ENCODE measurements around the gene MAP3K14.

Gene MAP3K14

DNA sequence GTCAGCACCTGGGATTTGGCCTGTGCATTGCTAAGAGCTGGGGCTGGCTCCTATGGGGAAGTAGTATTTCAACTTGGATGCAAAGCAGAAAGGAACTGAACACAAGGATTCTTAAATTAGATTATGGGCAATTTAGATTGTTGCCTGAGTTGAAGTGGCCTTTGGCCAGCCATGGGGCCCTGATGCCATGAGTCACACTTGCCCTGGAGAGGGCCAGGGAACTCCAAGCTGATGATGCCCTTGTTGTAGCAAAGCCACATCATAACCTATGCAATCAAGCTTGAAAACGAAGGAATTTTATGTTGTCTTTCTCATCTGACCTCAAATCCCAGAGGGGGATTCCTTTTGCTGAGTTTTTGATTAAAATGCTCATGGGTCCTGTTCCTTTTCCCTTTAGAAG, 51.0 kb downstream of the MAP3K14 start:
- Histone ChIP-seq H3K23ac (ENCODE audit: low read length) (no peak overlapping the region), H3K27ac (ENCODE audit: low read depth, low read length) (no peak overlapping the region), H3K79me2 (ENCODE audit: control insufficient read depth, insufficient read depth, low read length, poor library complexity) (no peaks in the 10 kb centered on the region), H2BK120ac (ENCODE audit: insufficient read depth, low read length, poor library complexity) (no peak overlapping the region), H3K27me3 (ENCODE audit: insufficient read depth, low read length) (no peaks in the 10 kb centered on the region), H4K91ac (ENCODE audit: low read depth, low read length) (no peak overlapping the region), H3K4me2 (ENCODE audit: low read length) (no peak overlapping the region), H3K4me1 (ENCODE audit: control insufficient read depth in 1 of 2, insufficient read depth in 2 of 2, low read length in 2 of 2) (peaks cover 0 to 8% of the 10 kb centered on the region in 2 experiments), H3K14ac (ENCODE audit: low read length) (no peak overlapping the region), H3K18ac (ENCODE audit: low read length) (no peak overlapping the region), H2BK5ac (ENCODE audit: low read depth, low read length, poor library complexity) (no peak overlapping the region), H3K4ac (ENCODE audit: low read depth, low read length) (no peak overlapping the region), H3K79me1 (ENCODE audit: low read length) (no peaks in the 10 kb centered on the region), H2AK5ac (ENCODE audit: low read length) (no peak overlapping the region), H2BK12ac (ENCODE audit: low read length) (no peak overlapping the region), H4K12ac (ENCODE audit: low read depth, low read length) (no peak overlapping the region), H3K4me3 (ENCODE audit: low read depth, low read length) (no peak overlapping the region), H3K9me3 (ENCODE audit: insufficient read depth, low read depth, low read length) (no peaks in the 10 kb centered on the region), H4K8ac (ENCODE audit: low read depth, low read length) (no peak overlapping the region), H3K36me3 (ENCODE audit: control insufficient read depth in 1 of 2, insufficient read depth in 2 of 2, low read length in 2 of 2) (peaks cover 42 to 54% of the 10 kb centered on the region in 2 experiments), H3K9ac (ENCODE audit: low read length) (no peak overlapping the region), H2AFZ (ENCODE audit: insufficient read depth, low read length, poor library complexity) (no peak overlapping the region)
- DNase-seq: no peak
- no CpG with 5 or more reads among the region's 1 CpG for WGBS (ENCODE audit: extremely low coverage, insufficient coverage, insufficient read length)

- H2BK5ac ChIP-seq (ENCODE audit: low read depth, low read length, poor library complexity): no peak overlapping the region
Observed at GRCh38 chr17:45264988-45265387, 51.8 kb downstream of the MAP3K14 start.

GRCh38 chr17:45264430-45264829, 52.4 kb downstream of the MAP3K14 start:
- Histone ChIP-seq H4K12ac (ENCODE audit: low read depth, low read length) (no peak overlapping the region), H2BK120ac (ENCODE audit: insufficient read depth, low read length, poor library complexity) (no peak overlapping the region), H3K18ac (ENCODE audit: low read length) (no peak overlapping the region), H4K91ac (ENCODE audit: low read depth, low read length) (no peak overlapping the region), H3K9ac (ENCODE audit: low read length) (no peak overlapping the region), H2BK12ac (ENCODE audit: low read length) (no peak overlapping the region), H3K79me2 (ENCODE audit: control insufficient read depth, insufficient read depth, low read length, poor library complexity) (no peaks in the 10 kb centered on the region), H3K27me3 (ENCODE audit: insufficient read depth, low read length) (no peaks in the 10 kb centered on the region), H3K4me2 (ENCODE audit: low read length) (no peak overlapping the region), H3K14ac (ENCODE audit: low read length) (no peak overlapping the region), H2AFZ (ENCODE audit: insufficient read depth, low read length, poor library complexity) (no peak overlapping the region), H3K27ac (ENCODE audit: low read depth, low read length) (no peak overlapping the region), H3K4me3 (ENCODE audit: low read depth, low read length) (no peak overlapping the region), H2AK5ac (ENCODE audit: low read length) (no peak overlapping the region), H3K4me1 (ENCODE audit: control insufficient read depth in 1 of 2, insufficient read depth in 2 of 2, low read length in 2 of 2) (peaks cover 0 to 8% of the 10 kb centered on the region in 2 experiments), H3K23ac (ENCODE audit: low read length) (no peak overlapping the region), H3K36me3 (ENCODE audit: control insufficient read depth in 1 of 2, insufficient read depth in 2 of 2, low read length in 2 of 2) (peaks cover 32 to 41% of the 10 kb centered on the region in 2 experiments), H3K4ac (ENCODE audit: low read depth, low read length) (no peak overlapping the region), H4K8ac (ENCODE audit: low read depth, low read length) (no peak overlapping the region), H3K79me1 (ENCODE audit: low read length) (no peaks in the 10 kb centered on the region), H2BK5ac (ENCODE audit: low read depth, low read length, poor library complexity) (no peak overlapping the region), H3K9me3 (ENCODE audit: insufficient read depth, low read depth, low read length) (no peaks in the 10 kb centered on the region)
- no CpG with 5 or more reads among the region's 14 CpGs for WGBS (ENCODE audit: extremely low coverage, insufficient coverage, insufficient read length)
- DNase-seq: no peak

More at GRCh38 chr17:45264988-45265387, 51.8 kb downstream of the MAP3K14 start:
- no peak for DNase-seq
- no CpG with 5 or more reads among the region's 8 CpGs for WGBS (ENCODE audit: extremely low coverage, insufficient coverage, insufficient read length)
- no peak overlapping the region for H3K9ac ChIP-seq (ENCODE audit: low read length)
- no peaks in the 10 kb centered on the region for H3K27me3 ChIP-seq (ENCODE audit: insufficient read depth, low read length)
- H3K4ac ChIP-seq (ENCODE audit: low read depth, low read length): no peak overlapping the region
- peaks cover 35 to 47% of the 10 kb centered on the region in 2 experiments for H3K36me3 ChIP-seq (ENCODE audit: control insufficient read depth in 1 of 2, insufficient read depth in 2 of 2, low read length in 2 of 2)
- H2BK120ac ChIP-seq (ENCODE audit: insufficient read depth, low read length, poor library complexity): no peak overlapping the region
- no peak overlapping the region for H4K8ac ChIP-seq (ENCODE audit: low read depth, low read length)
- H3K4me2 ChIP-seq (ENCODE audit: low read length): no peak overlapping the region
- H3K4me1 ChIP-seq (ENCODE audit: control insufficient read depth in 1 of 2, insufficient read depth in 2 of 2, low read length in 2 of 2): peaks cover 0 to 8% of the 10 kb centered on the region in 2 experiments
- H3K4me3 ChIP-seq (ENCODE audit: low read depth, low read length): no peak overlapping the region
- no peak overlapping the region for H4K12ac ChIP-seq (ENCODE audit: low read depth, low read length)
- no peaks in the 10 kb centered on the region for H3K9me3 ChIP-seq (ENCODE audit: insufficient read depth, low read depth, low read length)
- H4K91ac ChIP-seq (ENCODE audit: low read depth, low read length): no peak overlapping the region
- no peak overlapping the region for H2AK5ac ChIP-seq (ENCODE audit: low read length)
- no peak overlapping the region for H3K14ac ChIP-seq (ENCODE audit: low read length)
- no peak overlapping the region for H3K23ac ChIP-seq (ENCODE audit: low read length)
- no peak overlapping the region for H2BK12ac ChIP-seq (ENCODE audit: low read length)
- no peaks in the 10 kb centered on the region for H3K79me1 ChIP-seq (ENCODE audit: low read length)
- no peak overlapping the region for H3K27ac ChIP-seq (ENCODE audit: low read depth, low read length)
- no peak overlapping the region for H3K18ac ChIP-seq (ENCODE audit: low read length)
- no peak overlapping the region for H2AFZ ChIP-seq (ENCODE audit: insufficient read depth, low read length, poor library complexity)
- no peaks in the 10 kb centered on the region for H3K79me2 ChIP-seq (ENCODE audit: control insufficient read depth, insufficient read depth, low read length, poor library complexity)

GRCh38 chr17:45263477-45263860, 53.4 kb downstream of the MAP3K14 start:
- Histone ChIP-seq H2AFZ (ENCODE audit: insufficient read depth, low read length, poor library complexity) (no peak overlapping the region), H4K91ac (ENCODE audit: low read depth, low read length) (no peak overlapping the region), H3K27ac (ENCODE audit: low read depth, low read length) (no peak overlapping the region), H3K9me3 (ENCODE audit: insufficient read depth, low read depth, low read length) (no peaks in the 10 kb centered on the region), H3K27me3 (ENCODE audit: insufficient read depth, low read length) (no peaks in the 10 kb centered on the region), H4K8ac (ENCODE audit: low read depth, low read length) (no peak overlapping the region), H3K9ac (ENCODE audit: low read length) (no peak overlapping the region), H2AK5ac (ENCODE audit: low read length) (no peak overlapping the region), H2BK120ac (ENCODE audit: insufficient read depth, low read length, poor library complexity) (no peak overlapping the region), H3K23ac (ENCODE audit: low read length) (no peak overlapping the region), H3K4me2 (ENCODE audit: low read length) (no peak overlapping the region), H3K79me1 (ENCODE audit: low read length) (no peaks in the 10 kb centered on the region), H3K4me1 (ENCODE audit: control insufficient read depth in 1 of 2, insufficient read depth in 2 of 2, low read length in 2 of 2) (peaks cover 0 to 8% of the 10 kb centered on the region in 2 experiments), H3K18ac (ENCODE audit: low read length) (no peak overlapping the region), H3K36me3 (ENCODE audit: control insufficient read depth in 1 of 2, insufficient read depth in 2 of 2, low read length in 2 of 2) (peaks cover 27 to 35% of the 10 kb centered on the region in 2 experiments), H3K79me2 (ENCODE audit: control insufficient read depth, insufficient read depth, low read length, poor library complexity) (no peaks in the 10 kb centered on the region), H2BK12ac (ENCODE audit: low read length) (no peak overlapping the region), H3K14ac (ENCODE audit: low read length) (no peak overlapping the region), H2BK5ac (ENCODE audit: low read depth, low read length, poor library complexity) (no peak overlapping the region), H3K4me3 (ENCODE audit: low read depth, low read length) (no peak overlapping the region), H3K4ac (ENCODE audit: low read depth, low read length) (no peak overlapping the region), H4K12ac (ENCODE audit: low read depth, low read length) (no peak overlapping the region)
- no peak for DNase-seq
- WGBS (ENCODE audit: extremely low coverage, insufficient coverage, insufficient read length): no CpG with 5 or more reads among the region's 7 CpGs
